M059J (cell line): ENCODE data around the gene TNP1. TPM values are rescaled to one million over a fixed set of nuclear protein-coding genes. Genes with fewer than 3 reads are reported as not detected.

Source experiments
- DNase-seq: peaks from one replicate; pipeline ENCODE4 v3.0.0-alpha.2; 2012; ENCODE audit warnings: low read depth
- total RNA-seq: library from RNA; depleted of rRNA; stranded (reverse); fragments of >200 nt; shearing (Covaris generic); gene quantifications from 2 replicates; pipeline ENCODE4 v1.2.3, GENCODE V29; 2014; rRNA removed

Gene TNP1
- not detected in 2 replicates for total RNA-seq

GRCh38 chr2:216859944-216860343 is at the start of gene TNP1:
Gene TNP1 (minus strand): TSS chr2:216860064. CDS start chr2:216860034, 30 bp downstream.
- no peak for DNase-seq

DNA sequence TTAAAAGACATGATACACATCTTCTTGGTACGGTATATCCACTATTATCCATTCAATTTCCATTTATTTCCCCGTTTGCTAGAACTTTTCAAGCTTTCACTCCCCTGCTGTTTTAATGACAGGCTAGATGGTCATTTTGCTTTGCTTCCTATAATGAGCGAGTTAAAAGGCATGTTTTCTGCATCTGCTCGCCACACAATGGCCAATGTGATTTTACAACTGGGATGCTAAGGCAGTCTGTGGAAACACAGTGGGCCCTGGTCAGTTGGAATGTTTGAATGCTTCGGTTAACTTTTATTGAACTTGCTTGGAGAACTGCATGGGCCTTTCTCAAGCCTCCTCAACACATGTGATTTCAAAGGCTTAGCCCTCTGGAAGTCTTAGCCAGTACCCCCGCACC is 48.4 kb upstream of the TNP1 start:
- DNase-seq = no peak

DNA sequence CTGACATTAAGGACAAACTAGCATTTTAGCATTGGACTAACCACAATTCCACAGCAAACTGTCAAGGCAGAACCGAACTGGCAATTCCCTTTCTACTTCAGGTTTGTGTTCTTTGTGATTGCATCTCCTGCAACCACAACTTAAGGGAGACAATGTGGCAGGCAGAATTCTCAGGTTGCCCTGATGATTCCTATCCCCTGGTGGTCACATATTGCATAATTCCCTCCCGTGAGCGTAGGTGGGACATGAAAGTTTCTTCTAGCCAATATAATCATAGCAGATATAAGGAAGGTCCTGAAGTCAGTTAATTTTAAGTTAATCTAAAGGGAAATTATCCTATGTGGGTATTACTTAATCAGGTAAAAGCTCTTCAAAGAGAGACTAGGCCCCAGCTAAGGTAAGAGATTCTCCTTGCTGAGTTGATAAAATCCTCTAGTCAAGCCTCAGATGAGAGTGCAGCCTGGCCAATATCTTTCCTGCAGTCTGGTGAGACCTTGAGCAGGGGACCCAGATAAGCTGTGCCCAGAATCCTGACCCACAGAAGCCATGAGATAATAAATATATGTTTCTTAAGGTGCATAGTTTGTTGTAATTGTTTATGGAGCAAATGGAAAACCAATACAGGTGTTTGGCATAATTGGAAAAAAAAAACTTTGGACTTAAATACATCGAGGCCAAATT is 45.9 kb upstream of the TNP1 start:
- DNase-seq = no peak

DNA sequence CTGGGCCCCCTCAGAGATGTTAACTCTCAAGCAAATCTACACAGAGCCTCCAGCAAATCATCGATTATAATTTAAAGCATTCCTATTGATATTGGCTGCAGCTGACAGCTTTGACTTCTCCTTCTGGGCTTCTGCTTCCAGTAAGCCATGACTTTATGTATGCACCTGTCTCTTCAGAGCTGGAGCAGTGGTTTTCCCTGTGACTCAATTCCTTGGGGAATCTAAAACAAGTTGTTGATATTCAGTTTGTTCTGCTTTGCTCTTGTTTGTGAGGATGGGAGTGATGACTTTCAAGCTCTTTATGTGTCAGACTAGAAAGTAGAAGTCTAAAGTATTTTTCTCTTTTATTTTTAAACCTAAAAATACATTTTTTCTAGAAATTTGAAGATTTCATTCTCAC is 45.1 kb upstream of the TNP1 start:
- no peak for DNase-seq

- DNase-seq = no peak
These were observed 44.7 kb upstream of the TNP1 start for GRCh38 chr2:216904554-216904953.

DNA sequence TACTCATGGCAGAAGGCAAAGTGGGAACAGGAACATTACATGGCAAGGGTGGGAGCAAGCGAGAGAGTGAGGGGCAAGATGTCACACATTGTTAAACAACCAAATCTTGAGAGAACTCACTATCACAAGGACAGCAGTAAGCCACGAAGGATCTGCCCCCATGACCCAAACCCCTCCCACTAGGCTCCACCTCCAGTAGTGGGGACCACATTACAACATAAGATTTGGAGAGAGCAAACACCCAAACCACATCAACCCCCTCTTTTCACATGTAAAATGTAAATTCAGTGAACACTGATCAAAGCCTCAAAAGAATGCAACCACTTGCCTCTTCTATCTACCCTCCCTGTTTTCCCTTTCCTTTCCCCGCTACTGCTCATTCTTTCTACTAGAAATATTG is 43.6 kb upstream of the TNP1 start:
- DNase-seq = no peak

DNA sequence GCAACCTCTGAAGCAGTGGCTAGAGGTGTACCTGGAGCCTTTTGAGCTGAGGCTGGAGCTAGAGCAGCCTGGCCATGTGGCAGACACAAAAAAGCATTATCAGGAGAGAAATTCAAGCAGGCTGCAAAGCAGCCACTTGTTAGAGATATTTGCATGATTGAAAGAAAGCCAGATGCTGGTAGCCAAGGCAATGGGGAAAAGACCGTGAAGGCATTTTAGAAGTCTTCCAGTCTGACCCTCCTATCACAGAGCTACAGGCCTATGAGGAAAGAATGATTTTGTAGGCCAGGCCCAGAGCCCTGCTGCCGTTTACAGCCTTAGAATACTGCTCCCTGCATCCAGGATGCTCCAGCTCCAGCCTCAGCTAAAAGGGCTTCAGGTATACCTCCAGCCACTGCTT is 41.4 kb upstream of the TNP1 start:
- DNase-seq = no peak

DNA sequence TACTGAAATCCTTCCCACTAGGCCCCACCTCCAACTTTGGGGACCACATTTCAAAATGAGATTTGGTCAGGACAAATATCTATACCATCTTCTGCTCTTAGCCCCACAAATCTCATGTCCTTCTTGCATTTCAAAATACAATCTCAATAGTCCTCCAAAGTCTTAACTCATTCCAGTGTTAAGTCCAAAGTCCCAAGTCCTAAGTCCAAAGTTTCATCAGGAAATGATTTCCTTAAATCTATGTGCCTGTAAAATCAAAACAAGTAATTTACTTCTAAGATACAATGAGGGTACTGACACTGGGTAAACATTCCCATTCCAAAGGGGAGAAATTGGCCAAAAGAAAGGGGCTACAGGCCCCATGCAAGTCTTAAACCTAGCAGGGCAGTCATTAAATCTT is 40.5 kb upstream of the TNP1 start:
- no peak for DNase-seq

- DNase-seq = no peak
These were observed 37.8 kb upstream of the TNP1 start for GRCh38 chr2:216897561-216898203.

DNA sequence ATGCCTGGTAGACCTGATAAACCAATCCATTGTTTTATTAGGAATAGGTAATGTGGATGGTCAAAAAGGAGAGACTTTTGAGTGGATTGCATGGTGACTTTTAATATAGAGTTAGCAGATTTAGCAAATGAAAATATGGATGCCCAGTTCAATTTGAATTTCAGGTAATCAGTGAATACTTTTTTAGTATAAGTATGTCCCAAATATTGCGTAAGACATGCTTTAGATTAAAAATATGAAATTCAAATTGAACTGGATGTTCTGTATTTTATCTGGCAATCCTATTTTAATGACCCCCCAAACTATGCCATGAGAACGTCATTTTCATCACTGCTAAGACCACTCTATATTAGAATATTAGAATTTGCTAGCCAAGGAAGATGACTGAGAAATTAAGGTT is 30.3 kb upstream of the TNP1 start:
- DNase-seq = no peak

DNA sequence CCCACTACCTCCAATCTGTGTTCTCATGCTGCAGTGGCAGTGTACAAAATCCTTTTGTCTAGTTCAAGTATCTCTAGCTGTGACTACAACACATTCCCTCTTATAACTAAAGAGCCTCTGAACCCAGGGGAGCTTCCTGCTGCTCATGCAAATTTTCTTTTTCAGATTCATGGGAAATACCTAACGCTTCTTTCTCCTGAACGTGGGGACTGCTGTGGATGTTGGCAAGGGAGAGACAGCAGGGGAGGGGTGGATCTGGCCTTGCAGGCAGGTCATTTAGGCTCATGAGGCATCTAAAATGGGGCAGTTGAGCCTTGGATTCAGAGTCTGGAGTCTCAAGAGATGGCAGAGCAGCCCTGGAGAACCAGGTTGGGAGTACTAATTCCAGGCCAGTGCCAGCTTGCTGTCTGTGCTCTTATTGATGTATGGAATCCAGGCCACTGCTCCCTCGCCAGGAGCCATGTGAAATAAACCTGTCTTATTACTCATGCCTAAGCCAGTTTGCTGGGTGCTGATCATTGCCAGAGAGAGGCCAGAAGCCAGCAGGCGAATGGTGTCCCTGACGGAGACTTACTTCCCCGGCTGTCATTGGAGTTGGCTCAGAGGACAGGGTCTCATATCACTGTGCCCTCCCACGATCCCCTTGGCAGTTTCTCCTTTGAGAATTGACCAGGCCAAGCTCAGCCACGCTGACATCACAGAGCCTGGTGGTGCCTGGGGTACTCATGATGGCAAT is 29.2 kb upstream of the TNP1 start:
- no peak for DNase-seq

DNA sequence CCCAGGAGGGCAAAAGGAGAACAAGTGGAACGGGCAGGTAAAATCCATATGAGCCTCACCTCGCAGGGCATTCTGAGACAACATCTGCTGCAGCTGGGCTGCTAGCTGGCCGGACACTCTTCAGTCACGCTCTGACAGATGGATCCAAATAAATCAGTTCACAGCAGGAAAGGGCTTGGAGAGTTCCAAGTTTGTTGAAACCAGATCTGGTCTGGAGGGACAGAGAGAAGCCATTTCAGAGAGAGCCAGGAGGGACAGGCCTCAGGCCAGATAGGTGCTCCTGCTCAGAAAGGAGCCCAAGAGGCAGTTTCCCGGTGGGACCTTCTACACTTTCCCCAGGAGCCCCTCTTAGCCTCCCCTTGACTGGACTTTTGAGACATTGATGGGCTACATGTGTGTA is 28.2 kb upstream of the TNP1 start:
- DNase-seq = no peak

DNA sequence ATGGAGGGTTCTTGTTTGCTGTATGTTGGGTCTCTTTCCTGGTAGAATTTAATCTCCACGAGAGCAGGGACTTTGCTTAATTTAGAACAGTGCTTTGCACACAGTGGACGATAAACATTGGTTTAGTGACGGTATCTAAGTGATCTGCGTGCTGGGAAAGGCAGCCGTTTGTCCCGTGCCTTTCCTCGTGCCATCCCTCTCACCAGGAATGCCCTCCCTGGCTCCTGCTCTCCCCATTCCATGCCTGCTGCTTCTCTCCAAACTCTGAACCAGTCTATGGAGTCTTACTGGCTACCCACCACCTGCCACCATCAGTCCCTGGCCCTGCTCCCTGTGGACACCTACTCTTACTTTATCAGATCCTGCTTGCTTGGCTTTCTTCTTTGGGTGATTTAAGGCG is 27.3 kb upstream of the TNP1 start:
- no peak for DNase-seq

DNA sequence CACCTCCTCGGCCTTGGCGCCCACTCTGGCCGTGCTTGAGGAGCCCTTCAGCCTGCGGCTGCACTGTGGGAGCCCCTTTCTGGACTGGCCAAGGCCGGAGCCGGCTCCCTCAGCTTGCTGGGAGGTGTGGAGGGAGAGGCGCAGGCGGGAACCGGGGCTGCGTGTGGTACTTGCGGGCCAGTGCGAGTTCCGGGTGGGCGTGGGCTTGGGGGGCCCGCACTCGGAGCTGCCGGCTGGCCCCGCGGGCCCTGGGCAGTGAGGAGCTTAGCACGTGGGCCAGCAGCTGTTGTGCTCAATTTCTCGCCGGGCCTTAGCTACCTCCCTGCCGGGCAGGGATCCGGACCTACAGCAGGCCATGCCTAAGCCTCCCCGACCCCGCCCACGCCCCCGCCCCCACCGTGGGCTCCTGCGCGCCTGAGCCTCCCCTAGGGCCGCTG is 25.3 kb upstream of the TNP1 start:
- DNase-seq = no peak

GRCh38 chr2:216884347-216884746 is 24.5 kb upstream of the TNP1 start:
- DNase-seq = no peak

- DNase-seq = no peak
These were observed 23.0 kb upstream of the TNP1 start for GRCh38 chr2:216882876-216883275.

- no peak for DNase-seq
These were observed 21.5 kb upstream of the TNP1 start for GRCh38 chr2:216881411-216881810.

DNA sequence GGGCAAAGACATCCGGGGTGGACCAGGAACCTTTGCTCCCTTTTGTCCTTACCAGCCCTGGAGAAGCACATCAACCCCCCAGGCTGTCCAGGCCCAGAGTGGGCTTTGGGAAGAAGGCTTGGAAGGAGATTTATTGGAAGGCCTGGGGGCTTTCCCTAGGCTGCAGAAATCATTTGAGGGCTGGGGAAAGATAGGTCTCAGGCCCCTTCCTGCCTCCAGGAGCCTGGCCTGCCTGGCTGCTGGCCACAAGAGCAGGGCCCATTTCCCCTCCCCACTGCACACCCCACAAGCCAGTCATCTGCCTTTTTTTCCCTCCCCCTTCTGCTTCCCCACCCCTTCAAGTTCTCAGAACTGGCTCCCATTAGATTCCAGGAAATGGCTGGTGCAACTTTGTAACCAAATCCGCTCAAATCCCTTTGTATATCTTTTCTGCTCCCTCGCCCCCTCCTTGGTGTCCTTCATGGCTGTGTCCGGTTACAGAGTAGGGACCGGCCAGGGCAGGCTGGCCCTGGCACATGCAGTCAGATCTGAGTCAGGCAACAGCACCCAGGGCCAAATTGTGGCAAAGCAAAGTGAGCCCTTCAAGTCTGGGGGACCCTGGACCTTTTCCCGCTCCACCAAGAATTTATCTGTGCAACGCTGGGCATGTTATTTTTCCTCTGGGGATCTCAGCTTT is 20.8 kb upstream of the TNP1 start:
- peak; percentile 55 for DNase-seq

- DNase-seq = no peak
These were observed 20.1 kb upstream of the TNP1 start for GRCh38 chr2:216879727-216880508.

- no peak for DNase-seq
These were observed 18.2 kb upstream of the TNP1 start for GRCh38 chr2:216878072-216878471.

DNA sequence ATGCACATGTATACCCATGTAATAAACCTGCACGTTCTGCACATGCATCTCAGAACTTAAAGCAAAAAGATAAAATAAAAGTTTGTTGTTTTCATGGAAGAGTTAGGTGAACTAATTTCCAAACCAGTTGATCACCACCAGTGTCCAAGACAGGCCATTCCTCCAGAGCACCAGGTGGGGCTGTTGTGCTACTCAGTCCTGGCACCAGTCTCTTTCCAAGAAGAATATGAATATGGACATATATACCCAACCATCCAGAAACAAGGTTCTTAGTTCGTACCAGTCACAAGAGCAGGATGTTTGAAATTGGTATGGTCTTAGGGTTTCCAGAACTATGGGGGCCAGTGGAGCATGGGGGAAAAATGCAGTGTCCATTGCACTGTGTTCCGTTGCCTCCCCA is 17.2 kb upstream of the TNP1 start:
- peak; percentile 8 for DNase-seq

- no peak for DNase-seq
These were observed 16.0 kb upstream of the TNP1 start for GRCh38 chr2:216875862-216876261.
